Measurements from ENCODE around the gene SARS2.

The SARS2 gene

GRCh38 chr19:38977445-38978325 lies 47.1 kb upstream of the SARS2 start:
- Histone ChIP-seq H3F3A (ENCODE audit: insufficient read depth, low read length) (no peaks in the 10 kb centered on the region), H3K27me3 (ENCODE audit: insufficient read depth, low read length) (no peaks in the 10 kb centered on the region; the same call in 1 of the 2 replicates), H3K4me2 (ENCODE audit: low read length) (no peak overlapping the region)

GRCh38 chr19:38975861-38976271 lies 45.3 kb upstream of the SARS2 start:
- Histone ChIP-seq H3K36me3 (ENCODE audit: insufficient read depth, low read length) (no peaks in the 10 kb centered on the region; the same call in 1 of the 2 replicates), H3K4me2 (ENCODE audit: low read length) (no peak overlapping the region), H3K9me3 (ENCODE audit: low read length) (peaks cover 5% of the 10 kb centered on the region; the same call in 1 of the 2 replicates), H2AFZ (ENCODE audit: low read length) (no peak overlapping the region), H3F3A (ENCODE audit: insufficient read depth, low read length) (no peaks in the 10 kb centered on the region), H3K4me3 (ENCODE audit: low read depth, low read length, poor library complexity, severe bottlenecking) (no peak overlapping the region), H3K27ac (ENCODE audit: low read depth, low read length, poor library complexity, severe bottlenecking) (no peak overlapping the region), H3K27me3 (ENCODE audit: insufficient read depth, low read length) (no peaks in the 10 kb centered on the region; the same call in 1 of the 2 replicates), H4K20me1 (ENCODE audit: insufficient read depth, low read length) (no peaks in the 10 kb centered on the region), H3K9ac (ENCODE audit: low read length) (no peak overlapping the region), H3K79me2 (ENCODE audit: insufficient read depth, low read length) (no peaks in the 10 kb centered on the region), H3K9me2 (ENCODE audit: low read depth, low read length) (no peaks in the 10 kb centered on the region), H3K4me1 (ENCODE audit: insufficient read depth, low read length, severe bottlenecking) (no peaks in the 10 kb centered on the region)
- TF ChIP-seq CTCF (IDR thresholded peaks at IDR 0.05; ENCODE audit: low read length) = no peak

More at GRCh38 chr19:38977445-38978325, 47.1 kb upstream of the SARS2 start:
- no peaks in the 10 kb centered on the region for H4K20me1 ChIP-seq (ENCODE audit: insufficient read depth, low read length)
- H3K9me3 ChIP-seq (ENCODE audit: low read length) = peaks cover 5% of the 10 kb centered on the region; the same call in 1 of the 2 replicates
- no peak overlapping the region for H3K27ac ChIP-seq (ENCODE audit: low read depth, low read length, poor library complexity, severe bottlenecking)
- H2AFZ ChIP-seq (ENCODE audit: low read length) = no peak overlapping the region
- no peaks in the 10 kb centered on the region for H3K9me2 ChIP-seq (ENCODE audit: low read depth, low read length)
- no peaks in the 10 kb centered on the region for H3K79me2 ChIP-seq (ENCODE audit: insufficient read depth, low read length)
- TF ChIP-seq EZH2 (IDR thresholded peaks at IDR 0.05; ENCODE audit: borderline replicate concordance, low read length) = no peak
- TF ChIP-seq CTCF (IDR thresholded peaks at IDR 0.05; ENCODE audit: low read length) = no peak
- no peaks in the 10 kb centered on the region for H3K4me1 ChIP-seq (ENCODE audit: insufficient read depth, low read length, severe bottlenecking)
- no peak overlapping the region for H3K9ac ChIP-seq (ENCODE audit: low read length)
- H3K4me3 ChIP-seq (ENCODE audit: low read depth, low read length, poor library complexity, severe bottlenecking) = no peak overlapping the region
- no peaks in the 10 kb centered on the region; the same call in 1 of the 2 replicates for H3K36me3 ChIP-seq (ENCODE audit: insufficient read depth, low read length)

GRCh38 chr19:38975214-38975860 lies 44.8 kb upstream of the SARS2 start, which contains the start of gene FBXO17:
FBXO17 (minus strand) TSS chr19:38975742; CDS start chr19:38950319, 25,423 bp downstream.
- H3K27ac ChIP-seq (ENCODE audit: low read depth, low read length, poor library complexity, severe bottlenecking) = no peak within 1 kb of the TSS
- H4K20me1 ChIP-seq (ENCODE audit: insufficient read depth, low read length) = no peaks in the 10 kb centered on the region
- H3K9ac ChIP-seq (ENCODE audit: low read length) = no peak within 1 kb of the TSS
- no peak within 1 kb of the TSS for H3K4me2 ChIP-seq (ENCODE audit: low read length)
- no peaks in the 10 kb centered on the region; the same call in 1 of the 2 replicates for H3K27me3 ChIP-seq (ENCODE audit: insufficient read depth, low read length)
- no peaks in the 10 kb centered on the region; the same call in 1 of the 2 replicates for H3K36me3 ChIP-seq (ENCODE audit: insufficient read depth, low read length)
- H3K79me2 ChIP-seq (ENCODE audit: insufficient read depth, low read length) = no peaks in the 10 kb centered on the region
- no peaks in the 10 kb centered on the region for H3K9me2 ChIP-seq (ENCODE audit: low read depth, low read length)
- no peak within 1 kb of the TSS for H3K4me3 ChIP-seq (ENCODE audit: low read depth, low read length, poor library complexity, severe bottlenecking)
- H3K4me1 ChIP-seq (ENCODE audit: insufficient read depth, low read length, severe bottlenecking) = no peaks in the 10 kb centered on the region
- no peak within 1 kb of the TSS for H2AFZ ChIP-seq (ENCODE audit: low read length)
- H3K9me3 ChIP-seq (ENCODE audit: low read length) = no peaks in the 10 kb centered on the region
- no peaks in the 10 kb centered on the region for H3F3A ChIP-seq (ENCODE audit: insufficient read depth, low read length)
- TF ChIP-seq CTCF (IDR thresholded peaks at IDR 0.05; ENCODE audit: low read length) (no peak), EZH2 (IDR thresholded peaks at IDR 0.05; ENCODE audit: borderline replicate concordance, low read length) (no peak)

Data from OCI-LY1 (cell line).